Gastroesophageal sphincter (tissue), 3 donors: ENCODE data around the gene TNKS1BP1.

Experiments used
- POLR2A ChIP-seq, 2 donors: fragments of 450-650 bp; IDR thresholded peaks; one replicate each; pipeline ENCODE4 v1.6.1; 2017; ENCODE audit warnings: antibody characterized with exemption in 2 of 2, mild to moderate bottlenecking in 2 of 2, moderate library complexity in 1 of 2
- POLR2AphosphoS5 ChIP-seq: sonication (generic); formaldehyde crosslinking; IDR thresholded peaks from one replicate; pipeline ENCODE4 v1.6.1; 2017; ENCODE audit warnings: antibody characterized with exemption
- TF ChIP-seq, protein P1 (sequence below), 4 experiments: fragments of 200-600 bp in 2 of 4; fragments of 450-650 bp in 2 of 4; sonication (generic) in 1 of 4; IDR thresholded peaks; one replicate each; pipeline ENCODE4 v1.5.1; 2017 to 2019; ENCODE audit warnings: antibody characterized with exemption in 4 of 4, mild to moderate bottlenecking in 2 of 4, moderate library complexity in 2 of 4

GRCh38 chr11:57358991-57359390 lies 34.2 kb upstream of the TNKS1BP1 start:
- no peak for TF ChIP-seq POLR2A (IDR thresholded peaks at IDR 0.05)
- TF ChIP-seq, protein P1, sequence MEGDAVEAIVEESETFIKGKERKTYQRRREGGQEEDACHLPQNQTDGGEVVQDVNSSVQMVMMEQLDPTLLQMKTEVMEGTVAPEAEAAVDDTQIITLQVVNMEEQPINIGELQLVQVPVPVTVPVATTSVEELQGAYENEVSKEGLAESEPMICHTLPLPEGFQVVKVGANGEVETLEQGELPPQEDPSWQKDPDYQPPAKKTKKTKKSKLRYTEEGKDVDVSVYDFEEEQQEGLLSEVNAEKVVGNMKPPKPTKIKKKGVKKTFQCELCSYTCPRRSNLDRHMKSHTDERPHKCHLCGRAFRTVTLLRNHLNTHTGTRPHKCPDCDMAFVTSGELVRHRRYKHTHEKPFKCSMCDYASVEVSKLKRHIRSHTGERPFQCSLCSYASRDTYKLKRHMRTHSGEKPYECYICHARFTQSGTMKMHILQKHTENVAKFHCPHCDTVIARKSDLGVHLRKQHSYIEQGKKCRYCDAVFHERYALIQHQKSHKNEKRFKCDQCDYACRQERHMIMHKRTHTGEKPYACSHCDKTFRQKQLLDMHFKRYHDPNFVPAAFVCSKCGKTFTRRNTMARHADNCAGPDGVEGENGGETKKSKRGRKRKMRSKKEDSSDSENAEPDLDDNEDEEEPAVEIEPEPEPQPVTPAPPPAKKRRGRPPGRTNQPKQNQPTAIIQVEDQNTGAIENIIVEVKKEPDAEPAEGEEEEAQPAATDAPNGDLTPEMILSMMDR (IDR thresholded peaks at IDR 0.05): no peak
- no peak for TF ChIP-seq POLR2AphosphoS5
